Keratinocyte (primary cell): ENCODE measurements around the gene HAT1.

Experiments
- EZH2 ChIP-seq: IDR thresholded peaks from one replicate; pipeline ENCODE4 v1.6.1; 2012; ENCODE audit warnings: inconsistent platforms, mild to moderate bottlenecking, low read length, moderate library complexity
- TF ChIP-seq, protein P1 (sequence below), 3 experiments: IDR thresholded peaks in 1 of 3; conservative IDR thresholded peaks in 1 of 3; optimal IDR thresholded peaks in 1 of 3; 2 replicates in 2 of 3; 3 replicates in 1 of 3; pipeline versions ENCODE3 to v1.5.1; 2011; ENCODE audit warnings: low read length in 3 of 3, mild to moderate bottlenecking in 3 of 3, moderate library complexity in 2 of 3, control low read depth in 1 of 3, inconsistent platforms in 1 of 3; ENCODE audit not compliant: insufficient read depth in 2 of 3; ENCODE audit errors: extremely low read depth in 1 of 3

DNA sequence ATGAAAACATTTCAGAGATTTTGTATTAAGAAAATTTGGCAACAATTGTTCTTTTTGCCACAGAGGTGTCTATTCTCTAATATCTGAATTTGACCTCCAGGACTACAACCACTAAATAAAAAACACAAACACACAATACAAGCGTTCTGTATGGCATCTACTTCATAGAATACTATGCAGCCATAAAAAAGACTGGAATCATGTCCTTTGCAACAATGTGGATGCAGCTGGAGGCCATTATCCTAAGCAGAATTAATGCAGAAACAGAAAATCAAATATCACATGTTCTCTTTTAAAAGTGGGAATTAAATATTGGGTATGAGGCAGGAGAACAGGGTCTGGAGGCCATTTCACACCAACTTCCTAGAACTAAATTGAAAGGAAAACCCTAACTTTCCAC lies 47.7 kb upstream of the HAT1 start:
- TF ChIP-seq, protein P1, sequence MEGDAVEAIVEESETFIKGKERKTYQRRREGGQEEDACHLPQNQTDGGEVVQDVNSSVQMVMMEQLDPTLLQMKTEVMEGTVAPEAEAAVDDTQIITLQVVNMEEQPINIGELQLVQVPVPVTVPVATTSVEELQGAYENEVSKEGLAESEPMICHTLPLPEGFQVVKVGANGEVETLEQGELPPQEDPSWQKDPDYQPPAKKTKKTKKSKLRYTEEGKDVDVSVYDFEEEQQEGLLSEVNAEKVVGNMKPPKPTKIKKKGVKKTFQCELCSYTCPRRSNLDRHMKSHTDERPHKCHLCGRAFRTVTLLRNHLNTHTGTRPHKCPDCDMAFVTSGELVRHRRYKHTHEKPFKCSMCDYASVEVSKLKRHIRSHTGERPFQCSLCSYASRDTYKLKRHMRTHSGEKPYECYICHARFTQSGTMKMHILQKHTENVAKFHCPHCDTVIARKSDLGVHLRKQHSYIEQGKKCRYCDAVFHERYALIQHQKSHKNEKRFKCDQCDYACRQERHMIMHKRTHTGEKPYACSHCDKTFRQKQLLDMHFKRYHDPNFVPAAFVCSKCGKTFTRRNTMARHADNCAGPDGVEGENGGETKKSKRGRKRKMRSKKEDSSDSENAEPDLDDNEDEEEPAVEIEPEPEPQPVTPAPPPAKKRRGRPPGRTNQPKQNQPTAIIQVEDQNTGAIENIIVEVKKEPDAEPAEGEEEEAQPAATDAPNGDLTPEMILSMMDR (optimal IDR thresholded peaks at IDR 0.05 in 1 of 3, IDR thresholded peaks at IDR 0.05 in 1 of 3, conservative IDR thresholded peaks at IDR 0.05 in 1 of 3; ENCODE audit: extremely low read depth in 1 of 3, insufficient read depth in 2 of 3, low read length in 3 of 3) = no peak
- no peak for TF ChIP-seq EZH2
